Retina (tissue), 1 donor: Measurements from ENCODE around the gene NR2C2.
"Not testable (repeated sequence)": the region's sequence is repeated elsewhere in the genome, so short reads cannot be mapped to it uniquely, and the experiment has no call there.

Experiments used
- DNase-seq: peaks from one replicate; pipeline ENCODE4 v3.0.0-alpha.2; 2016

The NR2C2 gene

DNA sequence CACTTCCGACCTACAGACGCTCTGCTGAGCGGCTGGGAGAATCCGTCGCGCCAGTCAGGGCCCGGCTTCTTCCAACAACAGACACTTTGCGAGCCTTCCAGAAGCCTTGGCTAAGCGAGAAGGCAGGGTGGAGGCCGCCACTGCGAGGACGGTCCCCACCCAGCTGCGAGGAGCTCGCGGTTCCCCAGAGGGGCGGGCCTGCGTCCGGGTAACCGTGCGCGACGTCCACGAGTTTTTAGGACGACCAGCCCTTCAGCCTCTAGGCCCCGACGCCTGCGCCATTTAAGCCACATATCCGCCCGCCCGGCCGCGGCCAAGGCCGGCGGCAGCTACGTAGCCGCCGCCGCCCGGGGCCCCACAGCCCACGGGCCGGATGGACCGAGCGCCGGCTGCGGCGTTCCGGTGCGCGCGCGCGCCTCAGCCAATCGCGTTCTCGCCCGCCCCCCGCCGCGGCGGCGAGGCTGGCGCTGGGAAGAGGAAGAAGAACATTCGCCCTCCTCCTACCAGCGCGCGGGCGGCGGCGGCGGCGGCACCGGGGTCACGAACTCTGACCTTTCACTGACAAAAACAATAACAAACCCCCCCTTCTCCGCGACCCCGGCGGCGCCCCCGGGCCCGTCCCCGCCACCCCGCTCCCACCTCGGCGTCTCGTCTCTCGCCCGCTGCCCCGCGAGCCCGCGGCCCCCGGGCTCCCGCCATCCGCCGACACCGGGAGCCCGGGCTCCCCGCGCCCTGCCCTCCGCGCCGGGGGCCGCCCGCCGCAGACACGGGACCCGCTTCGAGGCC, at the start of gene NR2C2:
NR2C2 (plus strand) TSS at position 484 of the 786 bp plus-strand sequence. CDS start 56,332 bp downstream, outside the sequence.
- DNase-seq: peak; percentile 86

DNA sequence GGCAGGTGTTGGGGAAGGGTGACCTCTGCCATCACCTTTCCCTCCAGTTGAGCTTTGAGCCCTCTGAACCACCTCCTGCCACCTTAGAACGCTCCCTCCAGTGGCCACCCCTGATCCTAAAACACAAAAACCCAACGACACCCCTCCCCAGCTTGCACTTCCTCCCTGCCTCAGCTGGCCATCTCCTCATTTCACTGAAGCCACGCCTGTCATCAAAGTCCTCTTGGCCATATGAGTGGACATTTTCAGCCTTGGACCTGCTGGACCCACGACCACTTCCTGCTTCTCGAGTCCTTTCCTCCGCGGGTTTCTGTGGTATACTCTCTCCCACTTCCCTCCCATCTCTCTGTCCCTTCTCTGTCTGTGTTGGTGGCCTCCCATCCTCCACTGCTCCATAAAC, 48.5 kb upstream of the NR2C2 start:
- DNase-seq: no peak

- no peak for DNase-seq
Observed at GRCh38 chr3:14899993-14900618, 47.3 kb upstream of the NR2C2 start.

DNA sequence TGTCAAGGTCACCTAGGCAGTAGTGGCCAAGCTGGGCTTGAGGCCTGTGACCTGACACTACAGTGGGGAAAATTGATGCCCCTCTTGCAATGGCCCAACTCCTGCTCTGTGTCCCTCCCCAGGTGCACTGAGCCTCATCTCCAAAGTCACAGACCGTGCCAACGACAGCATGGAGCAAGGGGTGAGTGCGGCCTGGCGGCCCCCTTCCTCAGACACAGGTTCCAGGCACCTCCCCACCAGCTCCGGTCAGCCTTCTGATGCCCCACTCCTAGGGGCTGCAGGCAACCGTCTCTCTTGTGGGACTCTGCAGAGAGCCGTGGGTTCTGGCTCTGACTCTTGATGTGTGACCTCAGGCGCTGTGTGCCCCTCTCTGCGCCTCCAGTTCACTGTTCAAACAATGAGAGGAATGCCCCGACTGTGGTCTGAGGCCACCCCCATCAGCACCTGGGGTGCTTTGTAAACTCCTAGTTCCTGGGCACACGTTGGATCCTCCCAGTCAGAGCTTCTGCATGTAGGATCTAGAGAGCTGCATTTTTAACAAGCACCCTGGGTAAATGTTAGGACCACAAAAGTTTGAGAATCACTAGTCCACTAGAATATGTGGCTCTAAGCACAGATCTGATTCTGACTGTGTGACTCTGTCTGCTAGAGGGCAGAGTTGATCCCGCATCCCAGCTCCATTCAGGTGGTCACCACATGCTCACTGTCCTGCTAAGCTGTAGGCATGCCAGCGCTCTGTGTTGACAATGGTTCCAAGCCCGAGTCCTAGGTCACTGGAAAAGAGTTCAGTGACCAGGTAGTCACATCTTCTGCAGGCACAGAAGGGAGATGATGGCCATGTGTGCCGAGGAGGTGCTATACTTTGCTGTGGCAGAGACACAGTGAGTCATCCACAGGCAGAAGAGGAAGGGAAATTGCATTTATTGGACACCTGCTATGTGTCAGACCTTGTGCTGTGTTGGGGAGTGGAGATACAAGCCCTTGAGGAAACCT, 46.2 kb upstream of the NR2C2 start:
- no peak for DNase-seq

- DNase-seq: peak; percentile 44
Observed at GRCh38 chr3:14902719-14903118, 44.7 kb upstream of the NR2C2 start.

DNA sequence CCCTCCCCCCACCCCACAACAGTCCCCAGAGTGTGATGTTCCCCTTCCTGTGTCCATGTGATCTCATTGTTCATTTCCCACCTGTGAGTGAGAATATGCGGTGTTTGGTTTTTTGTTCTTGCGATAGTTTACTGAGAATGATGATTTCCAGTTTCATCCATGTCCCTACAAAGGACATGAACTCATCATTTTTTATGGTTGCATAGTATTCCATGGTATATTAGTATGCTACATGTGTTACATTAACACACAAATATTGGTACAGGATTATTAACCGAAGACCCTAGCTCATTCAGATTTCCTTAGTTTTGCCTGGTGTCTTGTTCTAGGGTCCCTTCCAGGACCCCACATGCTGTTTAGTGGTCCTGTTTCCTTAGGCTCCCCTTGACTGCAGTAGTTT, 43.9 kb upstream of the NR2C2 start:
- not testable (repeated sequence) for DNase-seq

DNA sequence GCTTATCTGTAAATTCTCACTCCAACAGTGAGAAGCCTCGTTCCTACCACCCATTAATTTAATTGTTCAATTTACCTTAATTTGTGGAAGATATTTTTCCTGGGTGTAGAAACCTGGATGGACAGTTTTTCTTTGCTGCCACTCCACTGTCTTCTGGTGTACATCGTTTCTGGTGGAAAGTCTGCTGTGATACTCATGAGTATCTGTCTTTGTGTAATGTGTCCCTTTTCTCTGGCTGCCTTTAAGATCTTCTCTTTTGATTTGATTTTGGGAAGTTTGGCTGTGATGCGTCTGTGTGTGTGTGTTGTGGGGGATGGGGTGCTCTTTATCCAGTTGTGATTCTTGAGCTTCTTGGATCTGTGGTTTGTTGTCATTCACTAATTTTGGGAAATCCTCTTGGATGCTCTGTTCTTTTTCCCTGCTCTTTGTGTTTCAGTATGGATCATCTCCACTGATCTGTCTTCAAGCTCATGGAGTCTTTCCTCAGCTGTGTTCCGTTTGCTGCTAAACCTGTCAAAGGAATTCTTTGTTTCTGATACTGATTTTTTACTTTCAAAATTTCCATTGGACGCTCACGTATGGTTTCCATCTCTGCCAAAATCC, 42.2 kb upstream of the NR2C2 start:
- DNase-seq: no peak

- DNase-seq: no peak
Observed at GRCh38 chr3:14906355-14906971, 40.9 kb upstream of the NR2C2 start.

DNA sequence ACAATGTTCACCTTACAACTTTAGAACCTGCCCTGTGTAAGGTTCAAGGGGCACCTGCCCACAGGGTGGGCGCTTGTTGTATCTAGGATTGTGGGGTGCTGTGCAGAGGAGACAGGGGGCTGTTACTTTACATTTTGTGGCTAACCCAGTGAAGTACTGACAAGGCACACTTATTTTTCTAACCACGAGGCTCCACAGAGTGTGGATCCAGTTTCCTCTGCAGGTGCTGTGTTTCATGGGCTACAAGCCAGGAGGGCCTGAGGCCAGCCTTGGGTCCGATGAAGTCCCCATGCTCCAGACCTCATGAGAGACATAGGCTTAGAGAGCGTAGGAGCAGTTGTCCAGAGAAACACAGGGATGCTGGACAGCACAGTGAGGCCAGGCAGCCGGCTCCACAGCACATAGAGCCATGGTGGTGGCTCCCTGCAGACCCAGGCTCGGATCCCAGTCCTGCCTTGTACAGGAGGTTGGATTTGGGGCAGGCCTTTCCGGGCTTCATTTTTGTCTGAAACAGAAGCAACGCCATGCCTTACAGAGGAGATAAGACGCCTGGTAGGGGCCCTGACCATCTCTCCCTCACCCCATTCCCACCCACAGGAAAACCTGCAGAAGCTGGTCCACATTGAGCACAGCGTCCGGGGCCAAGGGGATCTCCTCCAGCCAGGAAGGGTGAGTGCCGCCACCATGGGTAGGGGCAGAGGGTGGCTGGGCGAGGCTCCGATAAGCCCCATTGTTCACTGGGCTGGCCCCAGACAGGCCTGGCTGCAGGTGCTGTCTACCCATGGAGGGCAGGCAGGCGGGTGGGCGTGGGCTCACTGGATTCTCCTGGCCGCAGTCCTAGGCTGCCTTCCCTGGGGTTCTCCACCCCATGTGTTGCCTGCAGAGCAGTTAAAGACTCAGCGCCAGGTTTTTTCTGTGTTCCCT, 40.1 kb upstream of the NR2C2 start:
- no peak for DNase-seq

GRCh38 chr3:14909250-14909649, 38.1 kb upstream of the NR2C2 start:
- DNase-seq: no peak

- no peak for DNase-seq
Observed at GRCh38 chr3:14911651-14912050, 35.7 kb upstream of the NR2C2 start.

GRCh38 chr3:14913071-14913925, 34.1 kb upstream of the NR2C2 start:
- no peak for DNase-seq

DNA sequence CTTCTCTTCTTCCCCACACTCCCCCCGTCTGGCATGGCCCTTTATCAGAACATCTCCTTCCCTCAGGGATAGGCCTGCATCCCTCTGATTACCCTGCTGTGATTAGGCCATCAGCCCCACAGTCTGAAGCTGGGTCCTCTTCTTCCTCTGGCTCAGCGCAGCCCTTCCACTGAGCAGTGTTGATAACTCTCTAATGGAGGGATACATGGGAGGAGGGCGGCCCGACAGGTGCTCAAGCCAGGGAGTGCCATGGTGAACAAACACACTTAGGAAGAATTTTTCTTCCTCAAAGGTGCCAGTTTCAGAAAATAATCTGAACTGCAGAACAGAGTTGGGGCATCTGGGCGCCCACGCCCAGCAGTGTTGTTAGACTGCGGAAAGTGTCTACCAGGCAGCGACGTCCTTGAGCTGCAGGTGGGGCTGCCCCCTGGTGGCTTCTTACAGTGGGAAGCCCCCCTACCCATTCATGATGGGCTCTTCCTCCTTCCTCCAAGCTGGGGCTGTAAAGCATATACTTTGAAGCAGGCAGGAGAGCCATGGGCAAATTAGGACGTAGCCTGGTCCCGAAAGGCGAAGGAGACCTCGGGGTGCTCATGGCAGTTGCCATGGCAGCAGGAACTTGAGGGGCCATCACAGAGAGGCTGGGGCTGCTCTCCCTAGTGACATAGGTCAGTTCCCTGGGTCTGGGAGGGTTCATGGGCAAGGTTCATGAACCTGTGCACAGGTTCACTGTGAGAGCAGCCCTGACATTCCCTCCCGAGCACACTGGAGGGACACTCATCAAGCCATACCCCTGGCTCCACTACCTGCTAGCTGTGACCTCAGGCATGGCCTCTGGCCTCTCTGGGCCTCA, 33.2 kb upstream of the NR2C2 start:
- no peak for DNase-seq

DNA sequence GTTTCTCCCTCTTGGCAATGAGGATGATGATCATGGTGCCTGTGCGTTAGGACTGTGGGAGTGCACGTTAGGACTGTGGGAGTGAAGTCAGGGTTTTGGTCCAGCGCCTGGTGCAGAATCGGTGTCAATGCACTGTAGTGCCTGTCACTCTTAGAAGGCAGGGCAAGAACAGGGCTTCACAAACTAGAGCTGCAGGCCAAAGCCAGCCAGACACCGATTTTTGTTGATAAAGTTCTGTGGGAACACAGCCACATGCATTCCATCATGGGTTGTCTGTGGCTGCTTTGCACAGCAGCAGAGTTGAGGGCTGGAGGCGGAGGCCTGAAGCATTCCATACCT, 32.6 kb upstream of the NR2C2 start:
- DNase-seq: no peak

DNA sequence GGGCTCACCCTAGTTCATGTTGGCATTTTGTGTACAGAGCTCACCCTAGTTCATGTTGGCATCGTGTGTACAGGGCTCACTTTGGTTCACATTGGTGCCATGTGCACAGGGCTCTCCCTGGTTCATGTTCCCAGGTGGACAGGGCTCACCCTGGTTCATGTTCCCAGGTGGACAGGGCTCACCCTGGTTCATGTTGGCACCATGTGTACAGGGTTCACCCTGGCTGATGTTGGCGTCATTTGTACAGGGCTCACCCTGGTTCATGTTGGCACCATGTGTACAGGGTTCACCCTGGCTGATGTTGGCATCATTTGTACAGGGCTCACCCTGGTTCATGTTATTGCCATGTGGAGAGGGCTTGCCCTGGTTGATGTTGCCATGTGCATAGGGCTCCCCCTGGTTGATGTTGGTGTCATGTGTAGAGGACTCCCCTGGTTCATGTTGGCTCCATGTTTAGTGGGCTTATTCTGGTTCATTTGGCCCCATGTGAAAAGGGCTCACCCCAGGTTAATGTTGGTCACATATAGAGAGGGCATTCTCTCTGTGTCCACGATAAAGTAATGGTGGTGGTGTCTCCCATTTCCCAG, 31.7 kb upstream of the NR2C2 start:
- DNase-seq: no peak

DNA sequence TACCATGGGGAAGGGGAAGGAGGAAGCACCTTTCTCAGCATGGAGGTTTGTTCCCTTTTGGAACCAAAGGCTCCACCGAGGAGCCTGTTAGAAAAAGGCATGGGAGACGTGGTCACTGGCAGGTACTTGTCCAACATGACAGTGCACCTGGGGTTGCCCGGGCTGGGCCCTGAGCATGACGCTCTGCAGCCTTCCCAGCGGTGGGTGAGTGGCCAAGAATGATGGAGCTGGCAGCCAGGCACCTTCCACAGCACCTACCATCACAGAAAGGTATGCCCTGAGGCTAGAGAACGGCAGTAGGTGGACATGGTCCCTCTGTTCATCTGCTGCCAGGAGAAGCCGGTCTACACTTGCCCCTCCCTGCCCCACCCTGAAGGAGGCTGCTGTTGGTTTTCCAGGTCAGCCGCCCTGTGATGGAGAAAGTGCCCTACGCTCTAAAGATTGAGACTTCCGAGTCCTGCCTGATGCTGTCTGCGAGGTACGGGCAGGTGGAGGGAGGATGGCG, 29.0 kb upstream of the NR2C2 start:
- no peak for DNase-seq

- DNase-seq: no peak
Observed at GRCh38 chr3:14920536-14920935, 26.8 kb upstream of the NR2C2 start.

DNA sequence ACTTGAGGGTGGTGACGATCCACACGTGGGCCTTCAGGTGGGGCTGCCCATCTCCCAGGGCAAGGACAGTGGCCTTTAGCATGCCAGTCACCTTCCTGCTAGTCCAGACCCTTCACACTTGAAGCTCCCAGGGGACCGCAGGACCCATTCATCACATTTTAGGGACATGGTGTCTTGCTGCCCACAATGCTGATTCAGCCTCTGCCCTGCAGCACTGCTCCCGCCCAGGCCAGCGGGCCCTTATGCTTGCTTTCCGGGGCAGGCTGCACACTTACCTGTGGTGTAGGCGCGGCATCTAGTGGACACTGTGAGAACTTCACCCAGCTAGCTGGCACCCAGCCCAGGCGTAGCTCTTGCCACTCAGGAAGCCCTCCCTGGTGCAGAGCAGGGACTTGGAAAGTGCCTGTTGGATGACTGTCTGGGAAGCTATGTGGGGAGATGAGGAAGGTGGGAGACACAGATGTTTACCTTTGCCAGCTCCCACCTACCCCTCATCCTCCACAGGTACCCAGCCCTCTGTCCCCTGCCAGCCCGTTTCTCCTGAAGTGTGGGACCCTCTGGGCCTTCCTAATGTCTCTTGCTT, 26.3 kb upstream of the NR2C2 start:
- DNase-seq: peak; percentile 89
